Duodenal mucosa (tissue), 2 donors: Measurements from ENCODE around the gene SCYL1.

ENCODE experiments used
- H3K27ac ChIP-seq: one replicate; pipeline ENCODE4 v1.7.0; 2013; ENCODE audit warnings: low read depth, low read length
- H3K27me3 ChIP-seq, 2 donors: one replicate each; pipeline ENCODE4 v1.7.0; 2013; ENCODE audit warnings: low read length in 2 of 2, control low read depth in 1 of 2; ENCODE audit not compliant: insufficient read depth in 2 of 2, control insufficient read depth in 1 of 2
- H3K36me3 ChIP-seq, 2 donors: one replicate each; pipeline ENCODE4 v1.7.0; 2013; ENCODE audit warnings: low read length in 2 of 2, control low read depth in 1 of 2; ENCODE audit not compliant: insufficient read depth in 2 of 2, control insufficient read depth in 1 of 2
- H3K4me1 ChIP-seq, 2 donors: one replicate each; pipeline ENCODE4 v1.7.0; 2013; ENCODE audit warnings: low read length in 2 of 2, control low read depth in 1 of 2; ENCODE audit not compliant: insufficient read depth in 2 of 2, control insufficient read depth in 1 of 2
- H3K4me3 ChIP-seq, 2 donors: one replicate each; pipeline ENCODE4 v1.7.0; 2013; ENCODE audit warnings: low read length in 2 of 2, low read depth in 1 of 2
- H3K9ac ChIP-seq, 2 donors: one replicate each; pipeline ENCODE4 v1.7.0; 2013; ENCODE audit warnings: low read length in 2 of 2, low read depth in 1 of 2
- H3K9me3 ChIP-seq, 2 donors: one replicate each; pipeline ENCODE4 v1.7.0; 2013; ENCODE audit warnings: low read length in 2 of 2, control low read depth in 1 of 2; ENCODE audit not compliant: control insufficient read depth in 1 of 2

SCYL1 gene

DNA sequence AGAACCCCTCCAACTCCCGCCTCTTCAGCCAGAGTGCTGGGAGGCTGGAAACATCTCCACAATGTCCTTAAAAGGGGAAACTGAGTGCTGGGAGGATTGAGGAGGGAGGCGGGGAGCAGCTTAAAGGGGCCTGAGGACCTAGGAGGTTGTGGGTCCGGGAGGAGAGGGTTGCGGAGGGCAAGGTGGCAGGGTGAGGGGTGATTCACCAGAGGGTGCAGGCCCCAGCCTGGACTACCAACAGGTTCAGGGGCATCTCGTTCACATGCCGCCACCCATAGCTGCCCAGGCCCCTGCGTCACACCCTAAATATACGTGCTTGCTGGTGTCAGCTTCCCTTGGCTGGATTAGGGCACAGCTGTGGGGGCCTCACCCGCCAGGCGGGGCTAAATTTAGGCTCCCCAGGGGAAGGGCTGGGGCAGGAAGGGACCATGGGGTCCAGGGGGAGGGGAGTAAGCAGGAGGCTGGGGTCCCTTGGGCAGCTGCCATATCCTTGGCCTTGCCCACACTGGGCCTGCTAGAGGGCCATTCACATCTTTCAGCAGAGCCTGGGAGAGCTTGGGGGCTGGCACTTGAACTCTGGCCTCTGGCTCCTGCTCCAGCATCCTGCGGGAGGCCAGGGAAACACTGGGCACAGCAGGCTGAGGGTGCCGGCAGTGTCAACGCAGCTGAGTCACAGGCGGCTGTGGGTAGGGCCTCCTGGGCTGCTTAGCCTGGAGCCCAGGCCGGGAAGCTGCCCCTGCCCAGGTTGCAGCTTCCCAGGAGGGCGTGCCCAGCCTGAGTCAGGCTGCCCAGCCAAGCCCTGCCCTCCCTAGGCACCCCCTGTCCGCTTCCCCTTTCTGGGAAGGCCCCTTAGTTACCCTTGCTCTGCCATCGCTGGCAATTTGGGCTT, 52.2 kb downstream of the SCYL1 start:
- Histone ChIP-seq H3K36me3 (peaks cover 12 to 29% of the 10 kb centered on the region in 2 donors), H3K9ac (peak overlapping the region; percentile 67 to 80), H3K9me3 (no peaks in the 10 kb centered on the region), H3K4me1 (peaks cover 48% of the 10 kb centered on the region in 2 donors), H3K4me3 (peak overlapping the region; percentile 79 to 81), H3K27me3 (no peaks in the 10 kb centered on the region), H3K27ac (peak overlapping the region; percentile 47)

GRCh38 chr11:65577756-65578109, 52.9 kb downstream of the SCYL1 start:
- Histone ChIP-seq H3K36me3 (peaks cover 12 to 29% of the 10 kb centered on the region in 2 donors), H3K4me3 (peak overlapping the region; percentile 79 to 81), H3K27ac (peak overlapping the region; percentile 47), H3K4me1 (peaks cover 48% of the 10 kb centered on the region in 2 donors), H3K27me3 (no peaks in the 10 kb centered on the region), H3K9ac (peak overlapping the region; percentile 67 to 80), H3K9me3 (no peaks in the 10 kb centered on the region)

- Histone ChIP-seq H3K4me3 (peak overlapping the region; percentile 79 to 81), H3K27ac (no peak overlapping the region), H3K27me3 (no peaks in the 10 kb centered on the region), H3K9me3 (no peaks in the 10 kb centered on the region), H3K9ac (peak overlapping the region; percentile 67 to 80), H3K36me3 (peaks cover 12 to 29% of the 10 kb centered on the region in 2 donors), H3K4me1 (peaks cover 45 to 47% of the 10 kb centered on the region in 2 donors)
Observed at GRCh38 chr11:65578134-65578533, 53.3 kb downstream of the SCYL1 start.

DNA sequence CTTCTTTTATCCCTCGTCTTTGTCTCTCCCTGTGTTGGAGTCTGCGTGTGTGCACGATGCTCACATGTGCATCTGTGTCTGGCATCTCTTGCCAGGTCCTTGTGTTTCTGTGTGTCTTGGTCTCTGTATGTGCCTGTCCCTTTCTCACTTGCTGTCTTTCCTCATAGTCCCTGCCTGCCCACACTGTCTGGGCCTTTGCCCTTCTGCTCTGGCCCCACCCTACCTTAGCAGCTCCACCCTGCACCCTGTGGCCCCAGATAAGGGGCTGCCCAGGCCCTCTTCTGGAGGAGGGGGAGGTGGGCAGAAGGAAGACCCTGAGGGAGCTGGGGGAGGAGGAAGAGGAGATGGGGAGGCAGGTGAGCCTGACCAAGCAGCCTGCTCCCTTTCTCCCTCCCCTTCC, 53.8 kb downstream of the SCYL1 start:
- Histone ChIP-seq H3K9me3 (no peaks in the 10 kb centered on the region), H3K27ac (no peak overlapping the region), H3K36me3 (peaks cover 12 to 29% of the 10 kb centered on the region in 2 donors), H3K27me3 (no peaks in the 10 kb centered on the region), H3K9ac (peak overlapping the region; percentile 4 to 67), H3K4me3 (peak overlapping the region; percentile 79 to 81), H3K4me1 (peaks cover 39 to 41% of the 10 kb centered on the region in 2 donors)

GRCh38 chr11:65579291-65579690, 54.4 kb downstream of the SCYL1 start:
- Histone ChIP-seq H3K4me3 (no peak overlapping the region), H3K9ac (no peak overlapping the region), H3K9me3 (no peaks in the 10 kb centered on the region), H3K36me3 (peaks cover 12 to 32% of the 10 kb centered on the region in 2 donors), H3K4me1 (peaks cover 38% of the 10 kb centered on the region in 2 donors), H3K27me3 (peaks cover 0 to 2% of the 10 kb centered on the region in 2 donors), H3K27ac (no peak overlapping the region)

GRCh38 chr11:65580031-65580692, 55.3 kb downstream of the SCYL1 start:
- H3K36me3 ChIP-seq: peaks cover 12 to 37% of the 10 kb centered on the region in 2 donors
- no peak overlapping the region for H3K4me3 ChIP-seq
- H3K27me3 ChIP-seq: peaks cover 0 to 4% of the 10 kb centered on the region in 2 donors
- H3K27ac ChIP-seq: no peak overlapping the region
- peaks cover 33 to 36% of the 10 kb centered on the region in 2 donors for H3K4me1 ChIP-seq
- no peak overlapping the region for H3K9ac ChIP-seq
- H3K9me3 ChIP-seq: no peaks in the 10 kb centered on the region

GRCh38 chr11:65580756-65581155, 55.9 kb downstream of the SCYL1 start:
- no peak overlapping the region for H3K9ac ChIP-seq
- H3K4me3 ChIP-seq: no peak overlapping the region
- H3K9me3 ChIP-seq: no peaks in the 10 kb centered on the region
- H3K27ac ChIP-seq: no peak overlapping the region
- peaks cover 29 to 31% of the 10 kb centered on the region in 2 donors for H3K4me1 ChIP-seq
- peaks cover 12 to 37% of the 10 kb centered on the region in 2 donors for H3K36me3 ChIP-seq
- H3K27me3 ChIP-seq: peaks cover 0 to 4% of the 10 kb centered on the region in 2 donors

DNA sequence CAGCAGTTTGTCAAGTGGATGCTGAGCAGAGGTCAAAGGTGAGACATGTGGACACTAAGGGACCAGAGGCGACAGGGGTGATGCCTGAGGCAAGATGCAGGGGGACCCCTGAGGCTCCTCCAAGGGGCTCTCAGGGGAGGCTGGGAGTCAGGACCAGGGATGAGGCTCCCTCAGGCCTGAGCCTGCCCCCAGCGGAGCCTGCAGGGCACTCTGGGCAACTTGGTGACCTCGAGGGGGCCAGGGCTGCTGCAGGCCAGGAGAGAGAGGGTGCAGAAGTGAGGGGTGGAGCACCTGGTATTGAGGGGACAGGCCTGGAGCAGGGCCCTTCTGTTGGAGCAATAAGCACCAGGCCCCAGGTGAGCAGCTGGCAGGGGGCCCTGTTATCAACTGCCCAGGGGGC, 57.0 kb downstream of the SCYL1 start:
- Histone ChIP-seq H3K4me3 (no peak overlapping the region), H3K9ac (no peak overlapping the region), H3K36me3 (peaks cover 16 to 44% of the 10 kb centered on the region in 2 donors), H3K9me3 (no peaks in the 10 kb centered on the region), H3K4me1 (peaks cover 22 to 25% of the 10 kb centered on the region in 2 donors), H3K27ac (no peak overlapping the region), H3K27me3 (peaks cover 0 to 4% of the 10 kb centered on the region in 2 donors)

GRCh38 chr11:65583589-65583988, 58.7 kb downstream of the SCYL1 start:
- peaks cover 16 to 44% of the 10 kb centered on the region in 2 donors for H3K36me3 ChIP-seq
- no peaks in the 10 kb centered on the region for H3K9me3 ChIP-seq
- peaks cover 20 to 23% of the 10 kb centered on the region in 2 donors for H3K4me1 ChIP-seq
- no peak overlapping the region for H3K9ac ChIP-seq
- no peak overlapping the region for H3K27ac ChIP-seq
- no peak overlapping the region for H3K4me3 ChIP-seq
- peaks cover 0 to 4% of the 10 kb centered on the region in 2 donors for H3K27me3 ChIP-seq

DNA sequence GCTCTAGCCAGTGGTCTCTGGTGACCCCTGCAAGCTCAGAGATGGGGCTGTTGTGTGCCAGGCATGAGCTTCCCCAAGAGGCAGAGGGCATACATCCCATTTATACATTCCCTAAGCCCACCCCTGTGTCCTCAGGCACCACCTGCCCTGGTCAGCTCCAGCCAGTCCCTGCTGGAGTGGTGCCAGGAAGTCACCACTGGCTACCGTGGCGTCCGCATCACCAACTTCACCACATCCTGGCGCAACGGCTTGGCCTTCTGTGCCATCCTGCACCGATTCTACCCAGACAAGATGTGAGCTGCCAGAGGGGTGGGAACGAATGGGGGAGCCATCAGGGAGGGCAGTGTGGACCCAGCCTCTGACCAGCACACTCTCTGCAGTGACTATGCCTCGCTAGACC, 59.2 kb downstream of the SCYL1 start:
- Histone ChIP-seq H3K27me3 (peaks cover 0 to 4% of the 10 kb centered on the region in 2 donors), H3K27ac (no peak overlapping the region), H3K4me1 (peaks cover 16 to 22% of the 10 kb centered on the region in 2 donors), H3K9me3 (no peaks in the 10 kb centered on the region), H3K9ac (no peak overlapping the region), H3K36me3 (peaks cover 16 to 42% of the 10 kb centered on the region in 2 donors), H3K4me3 (no peak overlapping the region)
